Pons (tissue), 1 donor: ENCODE measurements around the gene C7.
"Not testable (repeated sequence)": the region's sequence is repeated elsewhere in the genome, so short reads cannot be mapped to it uniquely, and the experiment has no call there.

Experiments used
- DNase-seq: peaks from one replicate; pipeline ENCODE4 v3.0.0-alpha.2; 2016; ENCODE audit warnings: low spot score

C7 gene

GRCh38 chr5:40991168-40991980 lies 82.1 kb downstream of the C7 start:
- DNase-seq, result peak; percentile 50

DNA sequence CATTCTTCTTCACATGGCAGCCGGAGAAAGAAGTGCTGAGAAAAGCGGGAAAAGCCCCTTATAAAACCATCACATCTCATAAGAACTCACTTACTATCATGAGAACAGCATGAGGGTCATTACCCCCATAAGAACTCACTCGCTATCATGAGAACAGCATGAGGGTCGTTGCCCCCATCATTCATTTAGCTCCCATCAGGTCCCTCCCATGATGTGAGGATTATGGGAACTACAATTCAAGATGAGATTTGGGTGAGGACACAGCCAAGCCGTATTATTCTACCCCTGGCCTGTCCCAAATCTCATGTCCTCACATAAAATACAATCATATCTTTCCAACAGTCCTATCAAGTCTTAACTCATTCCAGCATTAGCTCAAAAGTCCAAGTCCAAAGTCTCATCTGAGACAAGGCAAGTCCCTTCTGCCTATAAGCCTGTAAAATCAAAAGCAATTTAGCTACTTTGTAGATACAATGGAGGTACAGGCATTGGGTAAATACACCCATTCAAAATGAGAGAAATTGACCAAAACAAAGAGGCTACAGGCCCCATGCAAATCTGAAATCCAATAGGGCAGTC lies 82.8 kb downstream of the C7 start:
- DNase-seq, result no peak

GRCh38 chr5:40995801-40996586 lies 86.7 kb downstream of the C7 start:
- no peak for DNase-seq

DNA sequence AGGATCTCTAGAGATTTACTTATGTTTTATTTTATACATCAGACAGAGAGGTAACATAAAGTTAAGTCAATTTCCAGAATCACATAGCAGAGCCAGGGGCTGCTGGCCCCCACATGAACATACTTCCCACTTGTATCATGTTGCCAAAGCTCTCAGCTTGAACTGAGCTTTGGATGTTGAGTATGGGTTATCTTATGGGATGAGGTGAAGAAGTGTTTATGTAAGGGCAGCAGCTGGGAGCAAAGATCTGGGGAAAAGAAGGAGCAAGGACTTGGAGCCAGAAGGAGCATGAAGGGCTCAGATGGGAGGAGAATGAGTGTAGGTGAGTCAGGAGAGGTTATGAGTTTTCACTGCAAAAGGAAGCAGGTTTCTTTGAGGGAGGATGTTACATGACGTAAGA lies 89.8 kb downstream of the C7 start:
- no peak for DNase-seq

DNA sequence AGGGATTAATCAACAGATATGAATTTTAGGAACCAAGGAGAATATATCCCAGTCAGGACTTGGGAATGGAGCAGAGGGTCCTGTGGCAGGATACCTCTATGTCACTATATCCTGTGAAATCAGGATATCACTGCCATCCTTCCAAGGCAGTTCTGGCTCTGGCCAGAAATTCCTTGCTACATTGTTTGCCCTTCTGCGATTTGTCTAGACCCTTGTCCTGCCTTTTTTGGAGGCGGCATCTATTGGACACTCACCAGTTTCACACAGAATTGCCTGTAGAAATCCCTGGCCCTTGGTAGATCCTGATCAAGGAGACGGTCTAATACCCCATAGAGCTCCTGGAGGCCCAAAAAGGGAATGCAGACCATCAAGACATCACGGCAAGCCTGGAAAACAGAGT lies 90.7 kb downstream of the C7 start:
- DNase-seq, result no peak

DNA sequence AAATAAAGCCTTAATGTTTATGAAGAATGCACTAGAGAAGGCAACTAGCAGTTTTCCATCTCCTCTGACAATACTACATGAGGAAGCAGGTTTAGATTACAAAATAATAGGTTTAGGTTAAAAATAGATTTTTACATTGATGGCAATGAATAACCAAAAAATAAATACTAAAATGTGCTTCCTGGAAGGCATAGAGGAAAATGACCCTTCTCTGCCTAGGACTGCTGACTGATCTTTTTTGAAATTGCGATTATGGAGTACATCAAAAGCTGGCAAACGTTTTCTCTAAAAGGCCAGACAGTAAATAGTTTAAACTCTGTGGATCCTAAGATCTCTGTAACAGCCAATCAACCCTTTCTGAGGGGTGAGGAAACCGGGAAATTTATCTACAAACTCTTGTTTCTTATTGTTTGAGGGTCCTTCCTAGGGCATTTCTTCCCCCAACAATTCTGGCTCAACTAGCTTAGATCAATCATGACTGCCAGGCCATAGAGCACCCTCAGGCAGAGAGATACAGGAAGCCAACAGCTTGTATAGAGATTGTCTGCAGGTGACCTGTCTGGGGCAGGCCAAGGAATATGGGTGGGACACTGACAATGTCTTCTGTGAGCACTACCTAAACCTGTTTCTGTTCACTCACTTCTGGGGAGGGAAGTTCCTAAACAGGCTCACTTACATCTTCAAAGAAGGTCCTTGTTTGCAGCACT lies 94.5 kb downstream of the C7 start:
- no peak for DNase-seq

GRCh38 chr5:41004931-41005330 lies 95.6 kb downstream of the C7 start:
- DNase-seq, result no peak

- no peak for DNase-seq
Measured at GRCh38 chr5:41009232-41009631, 99.9 kb downstream of the C7 start.

- DNase-seq, result no peak
Measured at GRCh38 chr5:41010572-41010971, 101.3 kb downstream of the C7 start.

DNA sequence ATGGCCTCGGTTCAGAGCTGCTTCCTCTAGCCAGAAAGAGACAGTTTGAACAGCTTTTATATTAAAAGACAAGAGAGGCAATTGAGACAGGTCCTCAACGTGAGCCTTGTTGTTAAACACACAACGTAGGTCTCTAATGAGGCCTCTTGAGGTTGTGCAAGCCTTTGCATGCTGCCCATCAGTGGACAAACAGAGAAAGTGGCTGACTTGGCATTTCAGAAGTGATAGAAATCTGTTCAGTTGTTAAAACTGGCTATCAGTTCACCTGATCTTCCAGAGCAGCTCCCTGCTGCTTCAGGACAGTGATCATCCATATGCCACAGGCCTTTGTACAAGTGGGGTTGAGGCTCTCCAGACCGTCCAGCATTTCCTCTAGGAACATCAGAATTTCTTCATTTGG lies 103.0 kb downstream of the C7 start:
- no peak for DNase-seq

GRCh38 chr5:41022600-41022999 lies 113.3 kb downstream of the C7 start:
- not testable (repeated sequence) for DNase-seq
